Stomach (tissue), 9 donors: Measurements from ENCODE around the gene THADA. TPM values are rescaled to one million over a fixed set of nuclear protein-coding genes. Genes with fewer than 3 reads are reported as not detected.
A peak's percentile ranks its signal among the peaks of the same experiment; 100 is the strongest.

Experiments
- DNase-seq, 2 donors: peaks; one replicate each; pipeline versions ENCODE4 v3.0.0 to v3.0.0-alpha.2; 2013 to 2019
- H3K27ac ChIP-seq, 5 donors: fragments of 200-600 bp in 4 of 5; sonication (generic) in 4 of 5; one replicate each; pipeline ENCODE4 v1.5.1; 2013 to 2019; ENCODE audit warnings: mild to moderate bottlenecking in 1 of 5, moderate library complexity in 1 of 5
- H3K27me3 ChIP-seq, 3 donors: fragments of 200-600 bp; sonication (generic); one replicate each; pipeline ENCODE4 v1.5.1; 2017 to 2019; ENCODE audit warnings: mixed run types in 1 of 3
- H3K36me3 ChIP-seq, 4 donors: fragments of 200-600 bp; sonication (generic); 1 replicate in 3 of 4; 2 replicates in 1 of 4; pipeline ENCODE4 v1.5.1; 2016 to 2019
- H3K4me1 ChIP-seq, 4 donors: fragments of 200-600 bp; sonication (generic); one replicate each; pipeline ENCODE4 v1.5.1; 2016 to 2019
- H3K4me3 ChIP-seq, 4 donors: fragments of 200-600 bp; sonication (generic) in 3 of 4; one replicate each; pipeline ENCODE4 v1.5.1; 2016 to 2019; ENCODE audit warnings: mild to moderate bottlenecking in 1 of 4
- H3K9me3 ChIP-seq, 4 donors: fragments of 200-600 bp; sonication (generic); one replicate each; pipeline ENCODE4 v1.5.1; 2016 to 2019
- EP300 ChIP-seq: sonication (generic); formaldehyde crosslinking; IDR thresholded peaks from one replicate; pipeline ENCODE4 v1.6.1; 2017; ENCODE audit warnings: antibody characterized with exemption
- POLR2A ChIP-seq, 4 donors: fragments of 450-650 bp; IDR thresholded peaks; one replicate each; pipeline ENCODE4 v1.6.1; 2016; ENCODE audit warnings: antibody characterized with exemption in 4 of 4, control low read depth in 2 of 4, mild to moderate bottlenecking in 1 of 4, moderate library complexity in 1 of 4
- POLR2AphosphoS5 ChIP-seq, 3 donors: sonication (generic); formaldehyde crosslinking; IDR thresholded peaks; one replicate each; pipeline ENCODE4 v1.6.1; 2016; ENCODE audit warnings: antibody characterized with exemption in 3 of 3
- WGBS, 5 donors: extraction: QIAGEN DNeasy Blood & Tissue Kit in 3 of 5; methylation state at CpG; one replicate each; pipeline versions ENCODE4 v1.1.5 to v1.1.7; 2013 to 2018; 5-methylcytosine and 5-hydroxymethylcytosine counted together
- intact Hi-C: fragments of 100-400 bp; cut with DNase I; formaldehyde crosslinking; loops from one replicate; pipeline ENCODE4 v1.15.1; 2023; ENCODE audit warnings: low total_unique reads
- polyA plus RNA-seq, 3 donors: library from polyadenylated mRNA; stranded (reverse); fragments of 200-250 nt; gene quantifications; one replicate each; pipeline ENCODE4 v1.2.3, GENCODE V29; 2013
- total RNA-seq, 5 donors: library from RNA; depleted of rRNA; stranded (reverse); fragments of >200 nt; gene quantifications; one replicate each; pipeline versions ENCODE4 v1.1.0 to v1.2.3, GENCODE V29; 2014 to 2016
- TF ChIP-seq, protein P1 (sequence below), 7 experiments: fragments of 450-650 bp in 4 of 7; fragments of 200-600 bp in 3 of 7; sonication (generic) in 3 of 7; IDR thresholded peaks; one replicate each; pipeline ENCODE4 v1.5.1; 2016 to 2019; ENCODE audit warnings: antibody characterized with exemption in 7 of 7, control low read depth in 2 of 7, mild to moderate bottlenecking in 1 of 7
- donor health status: healthy with polysubstance abuse.
- donor health status: Bipolar disorder and iron deficiency.
- donor health status: healthy.

The THADA gene
- total and polyA plus RNA-seq, 8 donors, result 8.0 to 109 (median 31.9) TPM

DNA sequence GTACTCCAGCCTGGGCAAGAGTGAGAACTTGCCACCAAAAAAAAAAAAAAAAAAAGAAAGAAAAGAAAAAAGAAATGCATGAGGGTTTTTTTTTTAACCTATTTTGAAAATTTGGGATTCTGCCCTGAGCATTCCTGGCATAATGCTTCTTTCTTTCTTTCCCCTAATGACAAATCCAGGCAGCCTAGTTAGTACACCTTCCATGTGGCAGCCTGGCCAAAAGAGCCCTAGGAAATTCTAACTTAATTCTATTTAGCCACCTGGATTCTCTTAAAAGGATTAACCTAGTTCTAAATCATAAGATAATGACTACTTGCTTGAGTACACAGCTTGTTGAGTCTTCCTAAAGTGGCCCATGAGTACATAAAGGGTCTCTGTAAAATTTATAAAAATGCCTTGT is 160.1 kb downstream of the THADA start:
- H3K36me3 ChIP-seq, result no peaks in the 10 kb centered on the region
- no peak overlapping the region for H3K27ac ChIP-seq
- intact Hi-C loops, result no loop called here
- peaks cover 0 to 13% (median 5%) of the 10 kb centered on the region in 4 donors for H3K4me1 ChIP-seq
- no peaks in the 10 kb centered on the region for H3K27me3 ChIP-seq
- TF ChIP-seq POLR2AphosphoS5 (IDR thresholded peaks at IDR 0.05) (no peak), POLR2A (IDR thresholded peaks at IDR 0.05) (no peak), EP300 (no peak)
- TF ChIP-seq, protein P1, sequence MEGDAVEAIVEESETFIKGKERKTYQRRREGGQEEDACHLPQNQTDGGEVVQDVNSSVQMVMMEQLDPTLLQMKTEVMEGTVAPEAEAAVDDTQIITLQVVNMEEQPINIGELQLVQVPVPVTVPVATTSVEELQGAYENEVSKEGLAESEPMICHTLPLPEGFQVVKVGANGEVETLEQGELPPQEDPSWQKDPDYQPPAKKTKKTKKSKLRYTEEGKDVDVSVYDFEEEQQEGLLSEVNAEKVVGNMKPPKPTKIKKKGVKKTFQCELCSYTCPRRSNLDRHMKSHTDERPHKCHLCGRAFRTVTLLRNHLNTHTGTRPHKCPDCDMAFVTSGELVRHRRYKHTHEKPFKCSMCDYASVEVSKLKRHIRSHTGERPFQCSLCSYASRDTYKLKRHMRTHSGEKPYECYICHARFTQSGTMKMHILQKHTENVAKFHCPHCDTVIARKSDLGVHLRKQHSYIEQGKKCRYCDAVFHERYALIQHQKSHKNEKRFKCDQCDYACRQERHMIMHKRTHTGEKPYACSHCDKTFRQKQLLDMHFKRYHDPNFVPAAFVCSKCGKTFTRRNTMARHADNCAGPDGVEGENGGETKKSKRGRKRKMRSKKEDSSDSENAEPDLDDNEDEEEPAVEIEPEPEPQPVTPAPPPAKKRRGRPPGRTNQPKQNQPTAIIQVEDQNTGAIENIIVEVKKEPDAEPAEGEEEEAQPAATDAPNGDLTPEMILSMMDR (IDR thresholded peaks at IDR 0.05), result no peak
- no peak overlapping the region for H3K4me3 ChIP-seq
- H3K9me3 ChIP-seq, result no peaks in the 10 kb centered on the region
- no peak for DNase-seq

DNA sequence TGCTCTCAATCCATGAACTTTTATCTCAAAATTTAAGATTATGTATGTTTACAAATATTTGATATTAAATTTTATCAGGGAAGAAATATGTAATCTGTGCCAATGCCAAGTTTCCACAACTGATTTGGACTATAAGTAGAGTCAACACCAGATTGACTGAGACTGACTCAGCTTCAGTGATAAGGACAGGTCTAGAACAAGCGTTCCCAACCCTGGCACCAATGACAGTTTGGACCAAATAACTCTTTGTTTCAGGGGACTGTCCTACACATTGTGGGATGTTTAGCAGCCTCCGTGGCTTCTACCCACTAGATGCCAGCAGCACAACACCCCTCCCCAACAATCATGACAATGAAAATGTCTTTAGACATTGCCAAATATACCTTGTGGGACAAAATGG is 165.3 kb downstream of the THADA start:
- H3K36me3 ChIP-seq, result peaks cover 0 to 4% (median 2%) of the 10 kb centered on the region in 4 donors
- H3K27me3 ChIP-seq, result no peaks in the 10 kb centered on the region
- intact Hi-C loops, result no loop called here
- peaks cover 6 to 36% (median 23%) of the 10 kb centered on the region in 4 donors for H3K4me1 ChIP-seq
- no peak overlapping the region for H3K27ac ChIP-seq
- no peaks in the 10 kb centered on the region for H3K9me3 ChIP-seq
- WGBS, 5 donors, result 29 to 59% (median 44%) methylated on average over 2 of the region's 2 CpGs
- DNase-seq, result peak in 1 of 2 donors; percentile 32
- TF ChIP-seq EP300, result no peak
- peak in 2 of 3 donors; percentile 55 to 71 for TF ChIP-seq POLR2AphosphoS5 (IDR thresholded peaks at IDR 0.05)
- no peak overlapping the region for H3K4me3 ChIP-seq

DNA sequence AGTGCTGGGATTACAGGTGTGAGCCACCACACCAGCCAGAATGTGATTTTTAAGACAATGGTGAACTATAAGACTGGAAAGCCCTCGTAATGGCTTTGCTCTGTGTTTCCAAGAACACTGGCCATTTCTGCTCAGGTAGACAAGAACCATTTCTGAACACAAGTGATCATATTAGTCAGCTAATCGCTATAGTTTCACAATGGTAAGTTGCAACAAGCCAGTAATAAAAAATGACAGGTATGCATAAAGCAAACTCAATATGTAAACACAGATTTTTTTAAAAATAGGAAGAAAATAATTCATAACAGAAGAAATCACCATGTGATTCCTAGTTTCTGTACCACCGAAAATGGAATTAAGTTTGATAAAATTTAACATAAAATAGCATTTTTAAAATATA is 166.5 kb downstream of the THADA start:
- H3K36me3 ChIP-seq, result peaks cover 0 to 4% (median 2%) of the 10 kb centered on the region in 4 donors
- H3K9me3 ChIP-seq, result no peaks in the 10 kb centered on the region
- H3K4me1 ChIP-seq, result peaks cover 14 to 47% (median 28%) of the 10 kb centered on the region in 4 donors
- no peaks in the 10 kb centered on the region for H3K27me3 ChIP-seq
- no peak for DNase-seq
- TF ChIP-seq POLR2AphosphoS5 (IDR thresholded peaks at IDR 0.05), result no peak
- TF ChIP-seq, protein P1 (IDR thresholded peaks at IDR 0.05), result no peak
- TF ChIP-seq POLR2A (IDR thresholded peaks at IDR 0.05), result no peak
- TF ChIP-seq EP300, result no peak
- WGBS, 5 donors, result 81 to 94% (median 90%) methylated on average over 3 of the region's 3 CpGs
- no peak overlapping the region for H3K27ac ChIP-seq
- intact Hi-C loops, result no loop called here
- no peak overlapping the region for H3K4me3 ChIP-seq

DNA sequence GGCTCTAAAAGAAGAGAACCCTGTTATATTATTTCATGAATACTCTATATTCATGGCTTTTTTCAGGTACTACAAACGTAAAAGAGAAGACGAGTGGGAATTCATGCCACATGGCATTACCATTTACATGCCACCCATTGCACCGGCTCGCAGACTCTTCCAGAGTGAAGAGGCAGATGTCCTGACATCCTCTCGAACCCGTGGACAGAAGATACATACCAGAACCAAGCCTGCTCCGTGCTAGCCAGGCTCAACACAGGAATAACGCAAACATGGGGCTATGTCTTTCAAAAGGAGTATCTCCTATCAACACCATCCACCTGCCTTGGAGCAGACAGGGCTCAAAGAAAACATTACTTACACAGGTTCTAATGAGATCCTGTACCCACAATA is 168.8 kb downstream of the THADA start:
- intact Hi-C loops, result no loop called here
- WGBS, 5 donors, result 90 to 96% (median 95%) methylated on average over 8 of the region's 8 CpGs
- H3K27me3 ChIP-seq, result no peaks in the 10 kb centered on the region
- no peaks in the 10 kb centered on the region for H3K9me3 ChIP-seq
- peak overlapping the region in 4 of 5 donors; percentile 16 to 62 (median 55) for H3K27ac ChIP-seq
- DNase-seq, result no peak
- H3K4me1 ChIP-seq, result peaks cover 17 to 56% (median 31%) of the 10 kb centered on the region in 4 donors
- H3K4me3 ChIP-seq, result no peak overlapping the region
- H3K36me3 ChIP-seq, result peaks cover 0 to 4% (median 2%) of the 10 kb centered on the region in 4 donors
- TF ChIP-seq, protein P1 (IDR thresholded peaks at IDR 0.05), result no peak
- no peak for TF ChIP-seq POLR2A (IDR thresholded peaks at IDR 0.05)
- no peak for TF ChIP-seq POLR2AphosphoS5 (IDR thresholded peaks at IDR 0.05)
- no peak for TF ChIP-seq EP300

DNA sequence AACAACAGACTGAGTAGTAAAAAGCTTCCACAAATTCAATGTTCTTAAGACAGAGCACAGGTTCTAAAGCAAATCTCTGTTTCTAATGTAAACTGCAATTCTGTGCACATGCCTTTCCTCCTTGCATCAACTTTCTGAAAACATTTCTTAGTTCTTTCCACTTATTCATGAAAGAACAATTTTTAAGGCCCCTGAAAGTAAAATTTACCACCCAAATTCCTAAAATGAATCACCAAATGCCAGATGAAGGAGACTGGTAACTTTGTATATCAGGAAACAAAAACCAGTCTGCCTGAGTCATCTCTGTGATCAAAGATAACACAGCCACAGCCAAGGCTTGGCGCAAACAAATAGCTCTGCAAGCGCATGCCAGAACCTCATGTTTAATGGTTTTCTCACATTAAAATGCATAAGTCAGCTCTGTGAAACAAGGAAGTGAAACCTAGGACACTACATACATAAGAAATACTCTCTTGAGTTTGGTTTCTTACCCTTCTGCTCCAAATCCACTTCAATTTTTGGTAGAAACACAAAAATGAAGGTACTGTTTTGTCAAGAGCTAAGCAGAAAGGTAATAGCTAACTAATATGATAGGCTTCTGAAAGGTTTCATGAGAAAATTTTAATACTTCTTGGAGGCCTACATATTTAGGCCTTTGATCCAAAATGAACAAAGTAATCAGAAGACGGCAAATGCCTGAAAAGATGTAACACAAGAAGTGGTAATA is 169.4 kb downstream of the THADA start:
- no peak for TF ChIP-seq POLR2A (IDR thresholded peaks at IDR 0.05)
- TF ChIP-seq POLR2AphosphoS5 (IDR thresholded peaks at IDR 0.05), result peak in 2 of 3 donors; percentile 73 to 94
- DNase-seq, result peak; percentile 63 to 90
- no peaks in the 10 kb centered on the region for H3K9me3 ChIP-seq
- H3K27ac ChIP-seq, result peak overlapping the region in 4 of 5 donors; percentile 16 to 62 (median 55)
- 44 to 64% (median 62%) methylated on average over 3 of the region's 3 CpGs for WGBS, 5 donors
- intact Hi-C loops, result no loop called here
- no peak overlapping the region for H3K4me3 ChIP-seq
- peaks cover 0 to 4% (median 2%) of the 10 kb centered on the region in 4 donors for H3K36me3 ChIP-seq
- no peaks in the 10 kb centered on the region for H3K27me3 ChIP-seq
- H3K4me1 ChIP-seq, result peaks cover 17 to 56% (median 31%) of the 10 kb centered on the region in 4 donors
